Breast epithelium (tissue), 4 donors: Measurements from ENCODE around the gene EDA. TPM values are rescaled to one million over a fixed set of nuclear protein-coding genes. Genes with fewer than 3 reads are reported as not detected.

Experiments
- DNase-seq, 2 donors: peaks; one replicate each; pipeline ENCODE4 v3.0.0-alpha.2; 2019; ENCODE audit warnings: low spot score in 2 of 2
- H3K27ac ChIP-seq, 2 donors: fragments of 200-600 bp; sonication (generic) in 1 of 2; one replicate each; pipeline ENCODE4 v1.5.1; 2016 to 2019; ENCODE audit warnings: mild to moderate bottlenecking in 1 of 2
- H3K27me3 ChIP-seq, 2 donors: fragments of 200-600 bp; sonication (generic) in 1 of 2; one replicate each; pipeline versions ENCODE4 v1.5.1 to v1.6.0; 2017 to 2019; ENCODE audit warnings: control low read depth in 1 of 2, mild to moderate bottlenecking in 1 of 2
- H3K36me3 ChIP-seq: fragments of 200-600 bp; one replicate; pipeline ENCODE4 v1.5.1; 2019
- H3K4me1 ChIP-seq, 2 donors: fragments of 200-600 bp; sonication (generic); one replicate each; pipeline ENCODE4 v1.5.1; 2016 to 2019; ENCODE audit warnings: control low read depth in 1 of 2
- H3K4me3 ChIP-seq, 3 donors: fragments of 200-600 bp; sonication (generic); 1 replicate in 2 of 3; 2 replicates in 1 of 3; pipeline ENCODE4 v1.5.1; 2016 to 2019; ENCODE audit warnings: mild to moderate bottlenecking in 3 of 3, moderate library complexity in 2 of 3
- H3K9me3 ChIP-seq, 2 donors: fragments of 200-600 bp; sonication (generic) in 1 of 2; one replicate each; pipeline ENCODE4 v1.5.1; 2016 to 2019; ENCODE audit warnings: control low read depth in 1 of 2
- POLR2A ChIP-seq: fragments of 450-650 bp; IDR thresholded peaks from one replicate; pipeline ENCODE4 v1.6.1; 2016; ENCODE audit warnings: antibody characterized with exemption, mild to moderate bottlenecking, moderate library complexity
- POLR2AphosphoS5 ChIP-seq, 3 donors: sonication (generic); formaldehyde crosslinking; IDR thresholded peaks; one replicate each; pipeline ENCODE4 v1.6.1; 2017; ENCODE audit warnings: antibody characterized with exemption in 3 of 3
- intact Hi-C: fragments of 100-400 bp; cut with DNase I; formaldehyde crosslinking; loops from one replicate; pipeline ENCODE4 v1.15.1; 2023; ENCODE audit warnings: low total_unique reads
- total RNA-seq, 3 donors: library from RNA; depleted of rRNA; stranded (reverse); fragments of >200 nt; gene quantifications; one replicate each; pipeline ENCODE4 v1.1.0, GENCODE V29; 2016
- TF ChIP-seq, protein P1 (sequence below), 3 donors: fragments of 450-650 bp; IDR thresholded peaks; one replicate each; pipeline ENCODE4 v1.5.1; 2016 to 2017; ENCODE audit warnings: antibody characterized with exemption in 3 of 3, mild to moderate bottlenecking in 3 of 3, moderate library complexity in 3 of 3

Gene EDA
- total RNA-seq, 3 donors from 2014 or later, result 3.6 to 6.7 (median 5.0) TPM

DNA sequence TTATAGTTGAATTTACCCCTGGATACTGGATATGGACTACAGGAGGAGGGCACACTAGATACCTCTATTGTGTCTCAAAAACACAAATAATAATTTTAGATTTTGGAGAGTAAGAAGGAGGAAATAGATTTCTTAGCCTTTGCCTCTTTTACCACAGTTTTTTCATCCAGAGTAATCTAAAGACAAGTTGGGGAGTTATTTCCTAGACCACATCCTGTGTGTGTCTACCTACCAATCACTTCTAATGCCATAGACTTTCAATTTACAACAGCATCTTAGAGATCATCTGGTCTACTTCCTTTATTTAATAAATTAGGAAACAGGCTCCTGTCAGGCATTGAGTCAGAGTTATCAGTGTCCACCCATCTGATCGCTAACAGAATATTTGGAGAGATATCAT lies 191.5 kb downstream of the EDA start:
- intact Hi-C loops, result no loop called here
- Histone ChIP-seq H3K36me3 (no peaks in the 10 kb centered on the region), H3K4me3 (no peak overlapping the region)

DNA sequence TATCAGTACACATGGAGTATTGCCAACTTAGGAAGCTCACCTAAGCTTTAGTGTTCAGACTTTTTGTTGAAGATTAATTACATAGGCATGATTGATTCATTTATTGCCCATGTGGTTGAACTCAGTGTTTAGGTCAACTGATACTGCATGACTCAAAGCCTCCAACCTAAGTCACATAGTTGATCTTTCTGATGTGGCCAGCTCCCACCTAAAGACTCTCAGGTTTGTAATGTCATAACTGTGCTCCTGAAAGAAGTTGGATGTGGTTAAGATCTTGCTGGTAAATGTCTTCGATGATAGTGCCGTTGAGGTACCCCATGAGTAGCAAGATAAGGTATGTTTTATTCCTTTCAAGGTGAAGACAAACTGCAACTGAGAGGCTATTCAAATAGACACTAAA lies 192.5 kb downstream of the EDA start:
- Histone ChIP-seq H3K27ac (no peak overlapping the region), H3K36me3 (no peaks in the 10 kb centered on the region), H3K4me1 (no peaks in the 10 kb centered on the region), H3K27me3 (peaks cover 0 to 5% of the 10 kb centered on the region in 2 donors), H3K4me3 (no peak overlapping the region), H3K9me3 (peaks cover 0 to 4% of the 10 kb centered on the region in 2 donors)
- no peak for TF ChIP-seq POLR2A
- TF ChIP-seq, protein P1, sequence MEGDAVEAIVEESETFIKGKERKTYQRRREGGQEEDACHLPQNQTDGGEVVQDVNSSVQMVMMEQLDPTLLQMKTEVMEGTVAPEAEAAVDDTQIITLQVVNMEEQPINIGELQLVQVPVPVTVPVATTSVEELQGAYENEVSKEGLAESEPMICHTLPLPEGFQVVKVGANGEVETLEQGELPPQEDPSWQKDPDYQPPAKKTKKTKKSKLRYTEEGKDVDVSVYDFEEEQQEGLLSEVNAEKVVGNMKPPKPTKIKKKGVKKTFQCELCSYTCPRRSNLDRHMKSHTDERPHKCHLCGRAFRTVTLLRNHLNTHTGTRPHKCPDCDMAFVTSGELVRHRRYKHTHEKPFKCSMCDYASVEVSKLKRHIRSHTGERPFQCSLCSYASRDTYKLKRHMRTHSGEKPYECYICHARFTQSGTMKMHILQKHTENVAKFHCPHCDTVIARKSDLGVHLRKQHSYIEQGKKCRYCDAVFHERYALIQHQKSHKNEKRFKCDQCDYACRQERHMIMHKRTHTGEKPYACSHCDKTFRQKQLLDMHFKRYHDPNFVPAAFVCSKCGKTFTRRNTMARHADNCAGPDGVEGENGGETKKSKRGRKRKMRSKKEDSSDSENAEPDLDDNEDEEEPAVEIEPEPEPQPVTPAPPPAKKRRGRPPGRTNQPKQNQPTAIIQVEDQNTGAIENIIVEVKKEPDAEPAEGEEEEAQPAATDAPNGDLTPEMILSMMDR (IDR thresholded peaks at IDR 0.05), result no peak
- no peak for TF ChIP-seq POLR2AphosphoS5 (IDR thresholded peaks at IDR 0.05)
- intact Hi-C loops, result no loop called here
- DNase-seq, result no peak

More for the DNA sequence above, 191.5 kb downstream of the EDA start:
- Histone ChIP-seq H3K4me1 (no peaks in the 10 kb centered on the region), H3K9me3 (peaks cover 0 to under 1% of the 10 kb centered on the region in 2 donors), H3K27ac (no peak overlapping the region), H3K27me3 (peaks cover 0 to 5% of the 10 kb centered on the region in 2 donors)
- TF ChIP-seq POLR2A (no peak), POLR2AphosphoS5 (IDR thresholded peaks at IDR 0.05) (no peak)
- TF ChIP-seq, protein P1 (IDR thresholded peaks at IDR 0.05), result no peak
- DNase-seq, result no peak

DNA sequence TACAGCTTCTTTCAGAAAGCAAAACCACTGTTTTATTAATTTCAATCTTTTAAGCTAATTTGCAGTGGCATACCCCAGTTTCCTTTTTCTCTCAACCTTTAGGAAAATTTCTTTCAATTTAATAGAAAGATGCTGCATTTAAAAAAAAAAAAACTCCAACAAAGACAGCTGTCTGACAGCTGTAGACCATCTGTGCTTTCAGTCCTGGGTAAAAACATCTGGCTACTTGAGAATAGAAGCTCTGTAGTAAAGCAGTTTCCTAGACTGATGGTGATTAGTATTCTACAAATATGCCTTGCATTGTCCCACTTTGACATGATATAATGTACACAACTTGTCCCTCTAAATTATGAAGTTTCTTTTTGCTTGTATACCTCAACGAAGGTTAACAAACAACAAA lies 197.8 kb downstream of the EDA start:
- no peak overlapping the region for H3K27ac ChIP-seq
- H3K4me3 ChIP-seq, result no peak overlapping the region
- intact Hi-C loops, result loop anchor here (5.0 kb wide), 1 partner anchor 406 kb away; no protein-coding TSS in a partner anchor
- no peaks in the 10 kb centered on the region for H3K4me1 ChIP-seq
- H3K9me3 ChIP-seq, result peaks cover 0 to 16% of the 10 kb centered on the region in 2 donors
- no peak for DNase-seq
- TF ChIP-seq POLR2AphosphoS5 (IDR thresholded peaks at IDR 0.05) (no peak), POLR2A (no peak)
- TF ChIP-seq, protein P1 (IDR thresholded peaks at IDR 0.05), result no peak
- H3K27me3 ChIP-seq, result peaks cover 0 to 15% of the 10 kb centered on the region in 2 donors
- no peaks in the 10 kb centered on the region for H3K36me3 ChIP-seq

DNA sequence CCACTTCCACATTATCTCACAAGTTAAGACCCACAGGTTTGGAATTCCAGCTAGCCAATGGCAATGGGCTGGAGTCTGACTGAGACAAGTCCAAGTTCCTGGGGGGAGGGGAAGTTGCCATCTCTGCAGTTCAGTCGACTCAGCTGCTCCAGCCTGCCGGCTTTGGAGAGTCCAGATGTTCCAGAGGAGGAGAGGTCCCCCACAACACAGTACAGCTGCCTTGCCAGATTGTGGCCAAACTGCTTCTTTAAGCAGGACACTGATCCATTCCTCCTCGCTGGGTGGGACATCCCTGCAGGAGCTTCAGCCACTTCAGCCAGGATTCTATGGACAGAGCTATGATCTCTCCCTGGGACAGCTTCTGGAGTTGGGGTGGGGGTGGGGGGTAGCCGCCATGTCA lies 199.2 kb downstream of the EDA start:
- Histone ChIP-seq H3K27ac (no peak overlapping the region), H3K27me3 (peaks cover 0 to 10% of the 10 kb centered on the region in 2 donors), H3K9me3 (peaks cover 0 to 23% of the 10 kb centered on the region in 2 donors), H3K4me1 (no peaks in the 10 kb centered on the region), H3K36me3 (no peaks in the 10 kb centered on the region), H3K4me3 (no peak overlapping the region)
- TF ChIP-seq POLR2AphosphoS5 (IDR thresholded peaks at IDR 0.05), result no peak
- TF ChIP-seq, protein P1 (IDR thresholded peaks at IDR 0.05), result no peak
- TF ChIP-seq POLR2A, result no peak
- intact Hi-C loops, result no loop called here
- no peak for DNase-seq

DNA sequence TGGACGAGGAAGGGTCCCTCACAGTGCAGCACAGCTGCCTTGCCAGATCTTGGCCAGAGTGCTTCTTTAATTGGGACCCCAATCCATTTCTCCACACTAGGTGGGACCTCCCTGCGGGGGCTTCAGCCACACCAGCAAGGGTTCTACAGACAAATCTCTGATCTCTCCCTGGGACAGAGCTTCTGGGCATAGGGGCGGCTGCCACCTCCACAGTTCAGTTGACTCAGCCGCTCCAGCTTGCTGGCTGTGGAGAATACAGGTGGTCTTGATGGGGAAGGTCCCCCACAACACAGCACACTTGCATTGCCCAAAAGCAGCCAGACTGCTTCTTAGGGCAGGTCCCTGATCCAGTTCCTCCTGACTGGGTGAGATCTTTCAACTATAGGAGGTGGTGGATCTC lies 199.6 kb downstream of the EDA start:
- intact Hi-C loops, result no loop called here
- no peak for DNase-seq
- no peaks in the 10 kb centered on the region for H3K36me3 ChIP-seq
- peaks cover 0 to 23% of the 10 kb centered on the region in 2 donors for H3K9me3 ChIP-seq
- H3K27ac ChIP-seq, result no peak overlapping the region
- TF ChIP-seq, protein P1 (IDR thresholded peaks at IDR 0.05), result no peak
- TF ChIP-seq POLR2A (no peak), POLR2AphosphoS5 (IDR thresholded peaks at IDR 0.05) (no peak)
- peaks cover 0 to 10% of the 10 kb centered on the region in 2 donors for H3K27me3 ChIP-seq
- H3K4me3 ChIP-seq, result no peak overlapping the region
- H3K4me1 ChIP-seq, result no peaks in the 10 kb centered on the region
